ENCODE results near the gene LMF1.
"Not testable (repeated sequence)": the region's sequence is repeated elsewhere in the genome, so short reads cannot be mapped to it uniquely, and the experiment has no call there.

LMF1 gene

GRCh38 chr16:831571-832413 is 139.0 kb downstream of the LMF1 start:
- DNase-seq (ENCODE audit: low spot score): no peak

DNA sequence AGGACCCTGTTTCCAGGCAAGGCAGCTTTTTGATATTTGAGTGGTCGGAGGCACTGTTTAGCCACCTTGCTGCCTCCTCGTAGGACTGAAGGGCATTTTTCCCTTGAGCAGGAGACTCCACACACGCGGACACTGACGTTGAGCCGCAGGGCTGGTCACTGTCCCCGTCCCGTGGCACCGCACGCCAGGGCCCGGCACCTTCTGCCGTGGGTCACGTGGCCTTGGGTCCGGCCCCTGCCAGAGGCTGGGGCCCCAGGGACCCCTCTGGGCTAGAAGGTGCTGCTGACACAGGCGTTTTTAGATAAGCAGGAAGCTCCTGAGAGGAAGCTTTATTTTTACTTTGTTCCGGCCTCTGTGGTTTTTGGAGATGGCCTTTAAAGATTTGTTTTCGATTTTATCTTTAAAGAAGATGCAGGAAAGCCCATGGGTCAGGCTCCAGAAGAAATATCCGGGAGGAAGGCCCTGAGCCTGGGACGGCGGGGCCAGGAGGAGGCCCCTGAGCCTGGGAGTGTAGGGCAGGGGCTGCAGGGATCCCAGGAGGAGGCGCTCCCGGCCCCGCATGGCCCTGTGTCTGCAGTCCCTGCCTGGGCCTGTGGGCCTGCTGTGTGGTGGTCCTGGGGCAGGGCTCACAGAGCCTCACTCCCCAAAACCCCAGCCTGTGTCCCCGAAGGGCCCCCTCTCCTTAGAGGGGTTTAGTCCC is 139.8 kb downstream of the LMF1 start:
- DNase-seq (ENCODE audit: low spot score): no peak

GRCh38 chr16:830107-830870 is 140.5 kb downstream of the LMF1 start:
- DNase-seq (ENCODE audit: low spot score): no peak

DNA sequence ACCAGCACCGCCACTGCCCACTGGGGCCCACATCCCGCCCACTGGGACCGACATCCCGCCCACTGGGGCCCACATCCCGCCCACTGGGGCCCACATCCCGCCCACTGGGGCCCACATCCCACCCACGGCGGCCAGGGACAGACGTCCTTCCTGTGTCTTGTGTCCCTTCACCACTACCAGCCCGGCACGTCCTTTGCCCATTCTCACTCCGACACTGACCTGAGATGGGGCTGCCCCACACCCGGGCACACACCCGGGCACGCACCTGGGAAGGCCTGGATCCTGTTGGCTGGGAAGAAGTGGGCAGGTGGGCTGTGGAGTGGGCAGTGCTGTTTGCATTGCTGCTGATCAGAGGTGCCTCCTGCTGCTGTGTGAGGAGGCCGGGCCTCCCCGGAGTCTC is 141.9 kb downstream of the LMF1 start:
- DNase-seq (ENCODE audit: low spot score): no peak

DNA sequence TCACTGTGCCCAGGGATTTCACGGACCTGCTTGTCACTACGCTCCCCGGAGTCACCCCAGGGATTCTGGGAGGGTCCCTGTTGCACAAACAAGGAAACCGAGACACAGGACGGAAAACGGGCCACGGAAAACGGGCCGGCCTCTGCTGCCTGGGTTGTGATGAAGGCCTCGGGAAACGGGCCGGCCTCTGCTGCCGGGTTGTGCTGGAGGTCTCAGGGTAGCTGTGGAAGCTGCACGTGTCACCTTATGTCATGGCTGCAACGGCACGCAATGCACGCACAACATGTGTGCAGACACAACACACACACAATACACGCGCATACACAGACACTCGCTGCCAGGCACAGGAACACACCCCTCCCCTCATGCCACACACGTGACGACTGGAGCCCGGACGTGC is 143.3 kb downstream of the LMF1 start:
- no peak for DNase-seq (ENCODE audit: low spot score)

GRCh38 chr16:825341-826061 is 145.3 kb downstream of the LMF1 start:
- DNase-seq (ENCODE audit: low spot score): no peak

DNA sequence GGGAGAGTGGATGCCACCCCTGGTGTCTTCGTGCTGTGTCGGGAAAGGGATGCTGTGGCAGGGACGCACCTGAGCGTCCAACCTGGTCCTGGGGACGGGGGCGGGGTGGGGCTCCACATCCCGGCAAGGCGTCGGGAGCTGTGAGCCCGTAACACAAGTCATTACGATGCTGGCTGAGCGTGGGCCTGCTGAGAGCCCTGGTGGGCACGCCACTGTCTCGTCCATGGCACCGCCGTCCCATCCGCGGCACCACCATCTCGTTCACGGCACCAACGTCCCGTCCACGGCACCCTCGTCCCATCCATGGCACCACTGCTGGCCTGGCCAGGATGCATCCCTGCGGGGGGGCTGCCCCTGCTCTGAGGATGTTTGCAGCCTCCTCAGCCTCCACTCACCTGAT is 146.2 kb downstream of the LMF1 start:
- DNase-seq (ENCODE audit: low spot score): no peak

- DNase-seq (ENCODE audit: low spot score): no peak
Observed at GRCh38 chr16:824194-824593, 146.6 kb downstream of the LMF1 start.

DNA sequence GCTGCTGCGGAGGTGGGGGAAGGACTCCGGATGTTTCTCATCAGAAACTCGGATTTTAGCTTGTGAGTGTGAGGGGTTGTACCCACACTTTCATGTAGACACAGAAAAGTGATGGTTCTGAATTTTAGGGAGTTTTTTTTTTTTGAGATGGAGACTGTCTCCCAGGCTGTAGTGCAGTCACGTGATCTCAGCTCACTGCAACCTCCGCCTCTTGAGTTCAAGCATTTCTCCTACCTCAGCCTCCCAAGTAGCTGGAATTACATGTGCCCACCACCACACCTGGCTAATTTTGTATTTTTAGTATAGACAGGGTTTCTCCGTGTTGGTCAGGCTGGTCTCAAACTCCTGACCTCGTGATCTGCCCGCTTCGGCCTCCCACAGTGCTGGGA is 147.9 kb downstream of the LMF1 start:
- no peak for DNase-seq (ENCODE audit: low spot score)

- no peak for DNase-seq (ENCODE audit: low spot score)
Observed at GRCh38 chr16:822174-822908, 148.4 kb downstream of the LMF1 start.

- DNase-seq (ENCODE audit: low spot score): no peak
Observed at GRCh38 chr16:821751-822150, 149.0 kb downstream of the LMF1 start.

- no peak for DNase-seq (ENCODE audit: low spot score)
Observed at GRCh38 chr16:820748-821147, 150.0 kb downstream of the LMF1 start.

GRCh38 chr16:820044-820408 is 150.8 kb downstream of the LMF1 start:
- DNase-seq (ENCODE audit: low spot score): not testable (repeated sequence)

GRCh38 chr16:819336-820043 is 151.3 kb downstream of the LMF1 start:
- DNase-seq (ENCODE audit: low spot score): no peak

- DNase-seq (ENCODE audit: low spot score): no peak
Observed at GRCh38 chr16:818592-818991, 152.2 kb downstream of the LMF1 start.

DNA sequence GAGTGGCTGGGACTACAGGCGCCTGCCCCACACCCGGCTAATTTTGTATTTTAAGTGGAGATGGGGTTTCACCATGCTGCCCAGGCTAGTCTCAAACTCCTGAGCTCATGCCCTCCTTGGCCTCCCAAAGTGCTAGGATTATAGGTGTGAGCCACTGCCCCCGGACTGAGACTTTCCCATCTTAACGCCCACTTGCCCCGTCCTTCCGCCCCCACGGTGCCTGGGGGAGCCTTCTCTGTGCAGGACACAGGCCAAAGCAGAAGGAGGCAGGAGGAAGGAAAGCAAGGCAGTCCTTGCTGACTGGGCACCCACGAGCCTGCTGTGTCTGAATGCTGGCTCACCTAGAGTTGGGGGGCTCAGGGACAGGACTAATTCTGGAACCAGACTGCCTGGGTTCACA is 152.7 kb downstream of the LMF1 start:
- no peak for DNase-seq (ENCODE audit: low spot score)

GRCh38 chr16:817001-817906 is 153.5 kb downstream of the LMF1 start:
- no peak for DNase-seq (ENCODE audit: low spot score)

GRCh38 chr16:815861-816260 is 154.9 kb downstream of the LMF1 start:
- no peak for DNase-seq (ENCODE audit: low spot score)

DNA sequence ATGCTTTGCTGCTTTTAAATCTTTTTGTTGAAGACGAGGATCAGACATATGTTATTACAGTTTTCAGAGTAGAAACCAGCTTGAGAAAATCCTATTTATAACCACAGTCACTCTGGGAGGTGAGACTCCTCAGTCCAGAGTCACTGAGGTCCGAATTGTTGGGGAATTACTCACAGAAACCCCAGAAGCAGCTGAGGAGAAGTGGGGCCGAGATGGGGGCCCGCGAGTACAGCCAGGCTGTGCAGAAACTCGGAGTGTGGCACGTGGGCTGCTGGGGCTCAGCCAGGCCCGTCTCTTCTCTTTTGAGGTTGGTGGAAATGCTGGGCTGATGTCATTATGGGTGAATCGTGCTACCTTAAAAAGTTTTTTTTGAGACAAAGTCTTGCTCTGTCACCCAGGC is 155.8 kb downstream of the LMF1 start:
- DNase-seq (ENCODE audit: low spot score): no peak

GRCh38 chr16:813916-814412 is 156.8 kb downstream of the LMF1 start:
- DNase-seq (ENCODE audit: low spot score): no peak

All from cerebellar cortex (tissue), 1 donor.